ENCODE measurements around the gene LRRC7.

LRRC7 gene

DNA sequence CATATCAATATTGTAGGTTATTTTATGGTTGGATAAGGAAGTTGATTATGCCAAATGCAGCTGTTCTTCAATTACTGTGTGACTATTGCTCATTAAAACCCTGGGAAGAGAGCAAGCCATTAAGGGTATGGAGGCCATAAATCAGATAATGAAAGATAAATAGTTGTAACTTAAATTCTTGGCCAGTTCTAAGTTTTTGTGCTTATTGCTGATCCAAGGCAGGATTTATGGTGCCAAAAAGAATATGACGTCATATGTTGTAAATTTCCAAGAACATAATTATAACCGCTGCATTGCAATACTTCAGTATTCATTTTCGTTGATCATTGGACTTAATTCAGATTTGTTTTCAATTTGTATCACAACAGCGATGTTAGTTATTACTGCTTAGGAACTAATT, 426.1 kb downstream of the LRRC7 start:
- TF ChIP-seq, protein P1, sequence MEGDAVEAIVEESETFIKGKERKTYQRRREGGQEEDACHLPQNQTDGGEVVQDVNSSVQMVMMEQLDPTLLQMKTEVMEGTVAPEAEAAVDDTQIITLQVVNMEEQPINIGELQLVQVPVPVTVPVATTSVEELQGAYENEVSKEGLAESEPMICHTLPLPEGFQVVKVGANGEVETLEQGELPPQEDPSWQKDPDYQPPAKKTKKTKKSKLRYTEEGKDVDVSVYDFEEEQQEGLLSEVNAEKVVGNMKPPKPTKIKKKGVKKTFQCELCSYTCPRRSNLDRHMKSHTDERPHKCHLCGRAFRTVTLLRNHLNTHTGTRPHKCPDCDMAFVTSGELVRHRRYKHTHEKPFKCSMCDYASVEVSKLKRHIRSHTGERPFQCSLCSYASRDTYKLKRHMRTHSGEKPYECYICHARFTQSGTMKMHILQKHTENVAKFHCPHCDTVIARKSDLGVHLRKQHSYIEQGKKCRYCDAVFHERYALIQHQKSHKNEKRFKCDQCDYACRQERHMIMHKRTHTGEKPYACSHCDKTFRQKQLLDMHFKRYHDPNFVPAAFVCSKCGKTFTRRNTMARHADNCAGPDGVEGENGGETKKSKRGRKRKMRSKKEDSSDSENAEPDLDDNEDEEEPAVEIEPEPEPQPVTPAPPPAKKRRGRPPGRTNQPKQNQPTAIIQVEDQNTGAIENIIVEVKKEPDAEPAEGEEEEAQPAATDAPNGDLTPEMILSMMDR (IDR thresholded peaks at IDR 0.05; ENCODE audit: unreplicated experiment in 3 of 3) = no peak
- no peak overlapping the region for H3K4me3 Mint-ChIP-seq
- H3K27ac Mint-ChIP-seq = peak overlapping the region; percentile 3 to 25 (median 7)
- peaks cover 2% of the 10 kb centered on the region for H3K9me3 Mint-ChIP-seq
- H3K36me3 Mint-ChIP-seq (ENCODE audit: low read depth) = no peaks in the 10 kb centered on the region
- H3K4me1 Mint-ChIP-seq = peaks cover 14% of the 10 kb centered on the region
- H3K27me3 Mint-ChIP-seq (ENCODE audit: low read depth) = no peaks in the 10 kb centered on the region

- no peak overlapping the region for H3K4me3 Mint-ChIP-seq
- H3K36me3 Mint-ChIP-seq (ENCODE audit: low read depth) = no peaks in the 10 kb centered on the region
- peak overlapping the region in 2 of 3 experiments; percentile 7 to 25 for H3K27ac Mint-ChIP-seq
- H3K27me3 Mint-ChIP-seq (ENCODE audit: low read depth) = no peaks in the 10 kb centered on the region
- peaks cover 14% of the 10 kb centered on the region for H3K4me1 Mint-ChIP-seq
- peaks cover 2% of the 10 kb centered on the region for H3K9me3 Mint-ChIP-seq
- TF ChIP-seq, protein P1 (IDR thresholded peaks at IDR 0.05; ENCODE audit: unreplicated experiment in 3 of 3) = no peak
Measured at GRCh38 chr1:69994241-69994640, 426.5 kb downstream of the LRRC7 start.

GRCh38 chr1:69998847-69999246, 431.1 kb downstream of the LRRC7 start:
- no peaks in the 10 kb centered on the region for H3K36me3 Mint-ChIP-seq (ENCODE audit: low read depth)
- peaks cover 2% of the 10 kb centered on the region for H3K9me3 Mint-ChIP-seq
- H3K27ac Mint-ChIP-seq = no peak overlapping the region
- TF ChIP-seq, protein P1 (IDR thresholded peaks at IDR 0.05; ENCODE audit: unreplicated experiment in 3 of 3) = no peak
- peaks cover 5% of the 10 kb centered on the region for H3K4me1 Mint-ChIP-seq
- H3K4me3 Mint-ChIP-seq = no peak overlapping the region
- peaks cover 5% of the 10 kb centered on the region for H3K27me3 Mint-ChIP-seq (ENCODE audit: low read depth)

- H3K4me3 Mint-ChIP-seq = no peak overlapping the region
- H3K4me1 Mint-ChIP-seq = no peaks in the 10 kb centered on the region
- H3K36me3 Mint-ChIP-seq (ENCODE audit: low read depth) = no peaks in the 10 kb centered on the region
- no peaks in the 10 kb centered on the region for H3K9me3 Mint-ChIP-seq
- TF ChIP-seq, protein P1 (IDR thresholded peaks at IDR 0.05; ENCODE audit: unreplicated experiment in 3 of 3) = no peak
- H3K27ac Mint-ChIP-seq = no peak overlapping the region
- H3K27me3 Mint-ChIP-seq (ENCODE audit: low read depth) = peaks cover 5% of the 10 kb centered on the region
Measured at GRCh38 chr1:70003211-70003908, 435.6 kb downstream of the LRRC7 start.

DNA sequence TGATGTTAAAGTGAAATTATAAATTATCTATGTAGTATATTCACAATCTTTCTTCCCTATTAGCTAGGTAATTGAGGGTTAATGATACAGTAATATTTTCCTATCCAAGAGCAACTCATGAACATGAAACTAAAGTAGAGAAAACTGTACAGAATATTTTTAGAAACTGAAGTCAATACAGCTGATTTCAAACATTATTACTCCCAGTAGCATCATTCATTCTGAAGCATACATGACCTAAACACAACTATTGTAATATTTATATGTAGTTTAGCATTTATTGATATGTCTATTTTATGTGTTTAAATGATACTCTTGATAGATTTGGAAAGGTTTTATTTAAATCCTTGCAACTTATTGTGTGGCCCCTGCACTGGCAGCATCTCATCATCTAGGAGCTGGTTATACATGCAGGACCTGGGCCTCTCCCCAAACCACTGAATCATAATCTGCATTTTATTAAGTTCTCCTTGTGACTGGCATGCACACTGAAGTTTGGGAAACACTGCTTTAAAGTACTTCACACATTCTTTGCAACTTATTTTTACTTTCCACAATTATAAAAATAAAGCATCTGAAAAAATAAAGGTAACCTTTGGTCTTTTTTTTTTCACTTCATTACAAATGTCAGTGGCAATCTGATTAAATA, 437.8 kb downstream of the LRRC7 start:
- no peaks in the 10 kb centered on the region for H3K36me3 Mint-ChIP-seq (ENCODE audit: low read depth)
- peaks cover 5% of the 10 kb centered on the region for H3K27me3 Mint-ChIP-seq (ENCODE audit: low read depth)
- no peak overlapping the region for H3K27ac Mint-ChIP-seq
- no peak overlapping the region for H3K4me3 Mint-ChIP-seq
- H3K4me1 Mint-ChIP-seq = no peaks in the 10 kb centered on the region
- TF ChIP-seq, protein P1 (IDR thresholded peaks at IDR 0.05; ENCODE audit: unreplicated experiment in 3 of 3) = no peak
- no peaks in the 10 kb centered on the region for H3K9me3 Mint-ChIP-seq

DNA sequence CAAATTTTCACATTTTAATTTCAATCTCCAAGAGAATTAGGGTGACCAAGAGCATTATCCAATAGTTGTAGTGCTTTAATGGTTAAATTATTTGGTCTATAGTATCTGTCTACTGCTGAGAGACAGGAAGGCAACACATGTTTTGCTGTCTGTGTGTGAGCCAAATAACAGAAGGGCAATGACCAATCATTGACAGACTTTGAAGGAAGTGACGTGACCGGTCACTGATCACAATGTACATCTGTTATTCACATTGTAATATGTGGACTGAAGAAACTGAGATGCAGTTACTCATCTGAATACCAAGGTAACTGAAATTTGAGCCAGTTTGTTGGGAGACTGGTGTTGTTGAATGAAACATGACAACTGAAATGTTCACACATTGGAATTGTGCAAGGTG, 440.9 kb downstream of the LRRC7 start:
- Mint-ChIP-seq H3K4me1 (no peaks in the 10 kb centered on the region), H3K9me3 (no peaks in the 10 kb centered on the region), H3K4me3 (no peak overlapping the region), H3K36me3 (ENCODE audit: low read depth) (no peaks in the 10 kb centered on the region), H3K27ac (no peak overlapping the region), H3K27me3 (ENCODE audit: low read depth) (no peaks in the 10 kb centered on the region)
- TF ChIP-seq, protein P1 (IDR thresholded peaks at IDR 0.05; ENCODE audit: unreplicated experiment in 3 of 3) = no peak
